HG03103 (cell line): ENCODE results near the gene TXN.
"Not testable (repeated sequence)": the region's sequence is repeated elsewhere in the genome, so short reads cannot be mapped to it uniquely, and the experiment has no call there.

ENCODE experiments used
- ATAC-seq: cut with Tn5 transposase; IDR thresholded peaks from one replicate; pipeline ENCODE4 v1.9.1; 2021; ENCODE audit warnings: low read depth; ENCODE audit not compliant: unreplicated experiment

TXN gene

GRCh38 chr9:110257956-110258355, 1.6 kb upstream of the TXN start:
- ATAC-seq: no peak

- no peak for ATAC-seq
Measured at GRCh38 chr9:110257097-110257841, 962 bp upstream of the TXN start.

- peak; percentile 16 for ATAC-seq
Measured at GRCh38 chr9:110255463-110256379, 586 bp downstream of the TXN start.

GRCh38 chr9:110255034-110255462, 1.3 kb downstream of the TXN start:
- no peak for ATAC-seq

DNA sequence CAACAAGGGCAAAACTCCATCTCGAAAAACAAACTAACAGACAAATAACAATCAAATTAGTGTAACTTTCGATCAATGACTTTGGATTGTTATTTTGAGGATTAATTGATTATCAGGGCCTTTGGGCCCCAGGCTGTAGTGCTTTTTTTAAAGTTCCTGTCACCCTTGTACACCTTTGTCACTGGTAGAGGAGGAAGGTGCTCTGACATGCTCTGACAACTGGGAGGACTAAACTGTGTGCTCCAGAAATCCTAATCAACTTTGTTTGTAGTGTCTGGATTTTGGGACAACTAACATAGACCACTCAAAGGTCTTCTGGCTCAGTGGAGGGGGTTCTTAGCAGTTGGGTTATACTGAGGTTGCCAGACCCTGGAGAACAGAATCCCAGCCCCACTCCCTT, 1.8 kb downstream of the TXN start:
- ATAC-seq: no peak

- ATAC-seq: no peak
Measured at GRCh38 chr9:110252509-110253139, 3.7 kb downstream of the TXN start.

GRCh38 chr9:110251770-110252169, 4.5 kb downstream of the TXN start:
- not testable (repeated sequence) for ATAC-seq

DNA sequence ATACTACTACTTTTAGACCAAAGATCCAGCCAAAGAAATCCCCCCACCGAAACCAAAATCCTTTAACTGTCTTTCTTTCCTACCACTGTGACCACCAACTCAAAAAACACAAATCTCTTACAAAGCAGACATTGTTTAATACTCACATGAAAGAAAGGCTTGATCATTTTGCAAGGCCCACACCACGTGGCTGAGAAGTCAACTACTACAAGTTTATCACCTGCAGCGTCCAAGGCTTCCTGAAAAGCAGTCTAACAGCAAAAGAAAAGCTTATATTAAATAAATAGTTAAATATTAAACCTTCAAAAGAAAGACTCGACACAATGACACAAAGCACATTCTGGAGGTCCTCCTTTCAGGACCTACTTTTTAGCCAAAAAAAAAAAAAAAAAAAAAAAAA, 5.1 kb downstream of the TXN start:
- ATAC-seq: no peak

GRCh38 chr9:110249603-110250002, 6.7 kb downstream of the TXN start:
- ATAC-seq: no peak

GRCh38 chr9:110248361-110248760, 7.9 kb downstream of the TXN start:
- no peak for ATAC-seq

DNA sequence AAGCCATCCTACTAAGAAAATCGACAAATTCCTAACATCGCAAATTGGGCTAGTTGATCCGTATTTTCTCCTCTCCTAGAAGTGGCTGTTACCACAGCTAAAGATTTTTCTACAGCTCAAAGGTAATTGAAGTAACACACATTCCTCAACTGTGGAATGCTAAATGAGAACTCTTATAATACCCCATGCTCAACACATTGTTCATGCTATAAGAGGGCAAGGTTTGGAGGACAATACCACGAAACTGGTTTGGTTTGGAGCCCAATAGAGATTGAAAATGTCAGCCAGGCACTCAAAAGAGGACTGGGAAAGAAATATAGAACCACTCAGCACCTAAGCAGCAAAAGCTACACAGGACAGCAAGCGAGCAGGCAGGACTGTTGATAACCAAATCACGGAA, 10.1 kb downstream of the TXN start:
- no peak for ATAC-seq

- no peak for ATAC-seq
Measured at GRCh38 chr9:110244616-110245015, 11.7 kb downstream of the TXN start.

DNA sequence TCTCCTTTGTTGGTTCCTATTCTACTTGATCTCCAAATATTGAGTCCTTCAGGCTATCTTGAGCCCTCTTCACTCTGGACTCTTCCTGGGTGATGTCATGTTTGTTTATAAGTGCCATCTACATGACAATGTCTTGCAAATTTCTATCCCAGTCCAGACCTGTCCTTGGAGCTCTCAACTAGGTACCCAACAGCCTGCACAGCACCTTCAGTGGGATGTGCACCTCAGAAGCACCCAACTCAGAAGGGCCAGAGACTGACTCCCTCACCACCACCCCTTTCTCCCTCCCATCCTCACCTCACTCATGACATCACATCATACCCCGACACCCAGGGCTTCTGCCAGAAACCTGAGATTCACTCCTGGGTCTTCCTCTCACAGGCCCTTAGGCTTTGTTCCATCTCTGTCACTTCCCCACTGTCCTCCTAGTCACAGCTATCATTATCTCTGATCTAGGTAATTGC, 14.4 kb downstream of the TXN start:
- no peak for ATAC-seq

DNA sequence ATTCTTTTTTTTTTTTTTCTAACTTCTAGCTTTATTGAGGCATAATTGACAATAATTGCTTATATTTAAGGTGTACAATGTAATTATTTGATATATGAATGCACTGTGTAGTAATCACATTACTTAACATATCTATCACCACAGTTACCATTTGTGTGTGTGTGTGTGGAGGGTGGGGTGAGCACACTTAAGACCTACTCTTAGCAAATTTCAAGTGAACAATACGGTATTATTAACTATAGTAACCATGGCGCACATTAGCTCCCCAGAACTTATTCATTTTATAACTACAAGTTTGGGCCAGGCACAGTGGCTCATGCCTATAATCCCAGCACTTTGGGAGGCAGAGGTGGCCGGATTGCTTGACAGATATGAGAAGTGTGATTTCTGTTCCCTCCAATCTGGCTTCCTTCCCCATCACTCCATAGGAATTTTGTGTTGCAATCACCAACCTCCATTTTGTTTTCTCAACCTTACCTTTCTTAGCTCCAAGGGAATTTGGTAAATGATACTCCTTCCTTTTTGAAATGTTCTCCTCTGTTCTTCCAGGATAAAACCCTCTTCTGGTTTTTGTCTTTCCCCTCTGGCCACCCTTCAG, 14.9 kb downstream of the TXN start:
- ATAC-seq: no peak

DNA sequence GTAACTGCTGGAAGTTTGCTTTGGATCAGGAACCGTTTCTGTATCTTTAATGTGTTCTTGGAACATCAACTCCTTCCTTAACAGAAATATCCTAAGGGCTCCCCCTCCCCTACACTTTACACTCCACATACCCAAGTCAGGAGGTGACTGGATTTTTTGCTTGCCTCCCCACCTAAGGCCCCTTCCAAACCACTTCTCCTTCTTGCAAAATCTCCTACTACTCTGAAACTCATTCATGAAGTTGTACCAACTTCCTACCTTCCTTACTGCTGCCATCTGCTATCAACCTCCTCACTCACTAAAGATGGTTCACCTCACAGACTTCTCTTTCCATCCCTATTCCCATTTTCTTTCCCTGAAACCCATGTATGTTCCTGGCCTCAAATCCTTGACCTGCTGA, 16.1 kb downstream of the TXN start:
- ATAC-seq: no peak

- no peak for ATAC-seq
Measured at GRCh38 chr9:110228321-110228720, 28.0 kb downstream of the TXN start.

- ATAC-seq: no peak
Measured at GRCh38 chr9:110224583-110224982, 31.7 kb downstream of the TXN start.

GRCh38 chr9:110220809-110221208, 35.5 kb downstream of the TXN start:
- no peak for ATAC-seq

GRCh38 chr9:110217656-110218099, 38.6 kb downstream of the TXN start:
- ATAC-seq: no peak

- ATAC-seq: no peak
Measured at GRCh38 chr9:110214586-110215355, 41.5 kb downstream of the TXN start.
